Measurements from ENCODE around the gene DNMT1. TPM values are rescaled to one million over a fixed set of nuclear protein-coding genes. Genes with fewer than 3 reads are reported as not detected.

The DNMT1 gene
- polyA plus RNA-seq, 3 donors = 17.6 to 72.5 (median 19.0) TPM

GRCh38 chr19:10222201-10222890, 27.6 kb upstream of the DNMT1 start:
- Mint-ChIP-seq H3K9me3 (peaks cover 0 to 2% (median 0%) of the 10 kb centered on the region in 7 donors), H3K4me3 (peak overlapping the region; percentile 5 to 77), H3K36me3 (peaks cover 0 to 7% of the 10 kb centered on the region in 2 donors), H3K4me1 (peaks cover 15% of the 10 kb centered on the region), H3K27ac (peak overlapping the region; percentile 16 to 77 (median 44)), H3K27me3 (ENCODE audit: low read depth in 3 of 3) (peaks cover 3 to 13% (median 9%) of the 10 kb centered on the region in 3 donors)
- no peak for TF ChIP-seq CTCF (IDR thresholded peaks at IDR 0.05)
- Histone ChIP-seq H3K79me2 (ENCODE audit: insufficient read depth, low read length) (no peaks in the 10 kb centered on the region), H3K36me3 (replicated peaks in 1 of 2; ENCODE audit: control insufficient read depth in 1 of 2, insufficient read depth in 2 of 2, low read length in 2 of 2) (no peaks in the 10 kb centered on the region), H3K4me3 (replicated peaks in 1 of 3; ENCODE audit: low read depth in 2 of 3, low read length in 3 of 3) (no peak overlapping the region), H3K4me1 (ENCODE audit: control insufficient read depth in 1 of 2, insufficient read depth in 2 of 2, low read length in 2 of 2) (peaks cover 9 to 23% of the 10 kb centered on the region in 2 donors), H3K9me3 (replicated peaks in 1 of 2; ENCODE audit: control insufficient read depth in 1 of 2, insufficient read depth in 1 of 2, low read length in 2 of 2) (peaks cover 0 to 2% of the 10 kb centered on the region in 2 donors), H3K27me3 (ENCODE audit: control insufficient read depth in 2 of 2, insufficient read depth in 2 of 2, low read length in 2 of 2) (no peaks in the 10 kb centered on the region), H3K9ac (ENCODE audit: insufficient read depth, low read length, poor library complexity, severe bottlenecking) (no peak overlapping the region), H3K4me2 (replicated peaks; ENCODE audit: extremely low read depth, low read length, poor library complexity, severe bottlenecking) (peak overlapping the region; percentile 24), H2AFZ (ENCODE audit: insufficient read depth, low read depth, low read length, poor library complexity, severe bottlenecking) (no peak overlapping the region), H3K27ac (ENCODE audit: low read depth in 1 of 2, low read length in 2 of 2) (peak overlapping the region in 1 of 2 donors; percentile 16), H4K20me1 (ENCODE audit: insufficient read depth, low read length) (no peaks in the 10 kb centered on the region)
- 10% methylated on average over 5 of the region's 14 CpGs for WGBS (ENCODE audit: insufficient coverage)
- intact Hi-C loops (cut with micrococcal nuclease) = no loop called here
- peak; percentile 52 to 66 (median 64) for DNase-seq

- Histone ChIP-seq H3K79me2 (ENCODE audit: insufficient read depth, low read length) (no peaks in the 10 kb centered on the region), H3K9ac (ENCODE audit: insufficient read depth, low read length, poor library complexity, severe bottlenecking) (no peak overlapping the region), H3K4me3 (replicated peaks in 1 of 3; ENCODE audit: low read depth in 2 of 3, low read length in 3 of 3) (no peak overlapping the region), H3K27ac (ENCODE audit: low read depth in 1 of 2, low read length in 2 of 2) (no peak overlapping the region), H3K36me3 (replicated peaks in 1 of 2; ENCODE audit: control insufficient read depth in 1 of 2, insufficient read depth in 2 of 2, low read length in 2 of 2) (no peaks in the 10 kb centered on the region), H2AFZ (ENCODE audit: insufficient read depth, low read depth, low read length, poor library complexity, severe bottlenecking) (no peak overlapping the region), H3K4me1 (ENCODE audit: control insufficient read depth in 1 of 2, insufficient read depth in 2 of 2, low read length in 2 of 2) (peaks cover 9 to 23% of the 10 kb centered on the region in 2 donors), H3K27me3 (ENCODE audit: control insufficient read depth in 2 of 2, insufficient read depth in 2 of 2, low read length in 2 of 2) (no peaks in the 10 kb centered on the region), H3K9me3 (replicated peaks in 1 of 2; ENCODE audit: control insufficient read depth in 1 of 2, insufficient read depth in 1 of 2, low read length in 2 of 2) (no peaks in the 10 kb centered on the region), H3K4me2 (replicated peaks; ENCODE audit: extremely low read depth, low read length, poor library complexity, severe bottlenecking) (no peak overlapping the region), H4K20me1 (ENCODE audit: insufficient read depth, low read length) (no peaks in the 10 kb centered on the region)
- H3K4me3 Mint-ChIP-seq = no peak overlapping the region
- H3K27ac Mint-ChIP-seq = no peak overlapping the region
- peaks cover 0 to 7% of the 10 kb centered on the region in 2 donors for H3K36me3 Mint-ChIP-seq
- no peak for DNase-seq
- TF ChIP-seq CTCF (IDR thresholded peaks at IDR 0.05) = no peak
- intact Hi-C loops (cut with micrococcal nuclease) = no loop called here
- peaks cover 0 to 2% (median 0%) of the 10 kb centered on the region in 7 donors for H3K9me3 Mint-ChIP-seq
- peaks cover 3 to 11% (median 7%) of the 10 kb centered on the region in 3 donors for H3K27me3 Mint-ChIP-seq (ENCODE audit: low read depth in 3 of 3)
- H3K4me1 Mint-ChIP-seq = peaks cover 15% of the 10 kb centered on the region
- WGBS (ENCODE audit: insufficient coverage) = 70% methylated on average over 2 of the region's 7 CpGs
Measured at GRCh38 chr19:10220695-10221094, 25.9 kb upstream of the DNMT1 start.

Data from CD14-positive monocyte (primary cell).